ENCODE data around the gene ADAM17.
"Not testable (repeated sequence)": the region's sequence is repeated elsewhere in the genome, so short reads cannot be mapped to it uniquely, and the experiment has no call there.

The ADAM17 gene

GRCh38 chr2:9555297-9556120 is at the start of gene ADAM17:
ADAM17 (minus strand) TSS chr2:9555830; CDS start chr2:9555605, 225 bp downstream.
- peak; percentile 81 for DNase-seq

DNA sequence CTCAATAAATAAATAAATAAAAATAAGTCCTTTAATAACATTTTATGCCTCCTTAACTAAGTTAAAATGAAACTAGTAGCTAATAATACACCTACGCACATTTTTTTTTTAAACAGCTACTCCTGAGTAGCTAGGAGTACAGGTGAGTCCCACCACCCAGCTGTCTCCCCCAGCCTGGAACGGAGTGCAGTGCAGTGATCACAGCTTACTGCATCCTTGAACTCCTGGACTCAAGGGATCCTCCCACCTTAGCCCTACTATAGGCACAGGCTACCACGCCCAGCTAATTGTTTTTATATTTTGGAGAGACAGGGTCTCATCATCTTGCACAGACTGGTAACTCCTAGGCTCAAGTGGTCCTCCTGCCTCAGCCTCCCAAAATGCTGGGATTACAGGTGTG is 46.8 kb upstream of the ADAM17 start:
- DNase-seq = no peak

GRCh38 chr2:9601397-9601796 is 45.8 kb upstream of the ADAM17 start:
- DNase-seq = no peak

- DNase-seq = no peak
These were observed 43.8 kb upstream of the ADAM17 start for GRCh38 chr2:9599430-9599829.

DNA sequence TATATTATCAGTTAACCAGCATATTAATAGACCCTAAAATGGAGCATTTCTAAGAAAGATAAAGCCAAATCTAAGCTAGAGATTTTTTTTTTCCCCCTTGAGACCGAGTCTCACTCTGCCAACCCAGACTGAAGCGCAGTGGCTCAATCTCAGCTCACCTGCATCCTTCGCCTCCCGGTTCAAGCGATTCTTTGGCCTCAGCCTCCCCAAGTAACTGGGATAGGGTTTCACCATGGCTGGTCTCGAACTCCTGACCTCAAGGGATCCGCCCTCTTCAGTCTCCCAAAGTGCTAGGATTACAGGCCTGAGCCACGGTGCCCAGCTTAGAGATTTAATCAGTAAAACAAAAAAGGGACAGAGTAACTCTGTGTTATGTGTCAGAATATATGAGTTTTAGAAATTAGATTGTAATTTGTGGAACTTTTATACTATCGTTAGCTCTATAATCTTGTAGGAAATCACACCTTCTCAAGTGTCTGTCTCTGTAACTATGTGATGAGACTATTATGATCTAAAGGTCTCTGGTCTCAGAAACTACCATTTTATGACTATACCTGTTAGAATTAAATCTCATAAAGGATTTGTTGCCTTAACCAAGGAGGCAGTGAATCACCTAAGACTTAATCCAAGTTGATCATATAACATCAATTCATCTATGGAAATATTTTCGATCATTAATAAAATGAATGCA is 41.1 kb upstream of the ADAM17 start:
- no peak for DNase-seq

- no peak for DNase-seq
These were observed 40.1 kb upstream of the ADAM17 start for GRCh38 chr2:9595746-9596145.

DNA sequence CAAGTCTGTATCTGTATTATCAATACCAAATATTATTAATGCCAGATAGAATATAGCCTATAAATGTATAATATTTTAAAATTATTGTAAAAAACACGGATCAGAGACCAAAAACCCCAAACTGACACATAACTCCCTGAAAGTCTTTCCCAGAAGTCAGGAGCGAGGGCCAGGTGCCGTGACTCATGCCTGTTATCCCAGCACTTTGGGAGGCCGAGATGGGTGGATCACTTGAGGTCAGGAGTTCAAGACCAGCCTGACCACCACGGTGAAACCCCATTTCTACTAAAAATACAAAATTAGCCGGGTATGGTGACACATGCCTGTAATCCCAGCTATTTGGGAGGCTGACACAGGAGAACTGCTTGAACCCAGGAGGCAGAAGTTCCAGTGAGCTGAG is 39.6 kb upstream of the ADAM17 start:
- not testable (repeated sequence) for DNase-seq

- DNase-seq = no peak
These were observed 38.9 kb upstream of the ADAM17 start for GRCh38 chr2:9594366-9595054.

DNA sequence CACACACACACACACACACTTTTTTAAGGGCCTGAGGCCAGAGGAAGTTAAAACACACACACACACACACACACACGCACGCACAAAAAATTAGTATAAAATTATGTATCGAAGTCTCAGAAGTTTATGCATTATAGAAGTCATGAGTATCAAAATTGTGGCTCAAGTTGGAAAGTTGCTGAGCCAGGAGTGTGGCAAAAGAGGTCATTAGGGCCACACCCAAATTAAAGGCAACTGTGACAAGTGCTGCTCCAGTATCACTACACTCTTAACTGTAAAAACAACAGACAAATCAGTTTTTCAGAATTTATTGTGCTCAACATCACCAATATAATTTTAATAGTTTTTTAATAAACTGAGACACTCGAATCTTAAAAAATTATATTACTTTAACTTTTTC is 38.3 kb upstream of the ADAM17 start:
- DNase-seq = no peak

DNA sequence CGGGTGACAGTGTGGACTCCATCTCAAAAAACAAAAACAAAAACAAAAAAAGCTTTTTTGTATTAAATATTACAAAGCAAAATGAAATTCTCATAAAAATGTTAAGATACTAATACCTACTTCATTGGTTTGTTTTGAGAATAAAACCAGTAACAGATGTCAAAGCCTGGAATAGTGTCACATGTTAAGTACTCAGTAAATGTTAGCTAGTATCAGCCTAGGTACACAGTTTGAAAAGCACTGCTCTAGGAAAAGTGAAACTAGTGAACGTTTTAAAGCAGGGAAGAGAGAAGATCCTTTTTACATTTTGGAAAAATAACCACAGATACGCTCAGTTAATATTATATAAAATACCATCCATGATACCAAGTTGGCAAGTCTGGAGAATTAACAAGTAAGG is 37.1 kb upstream of the ADAM17 start:
- no peak for DNase-seq

DNA sequence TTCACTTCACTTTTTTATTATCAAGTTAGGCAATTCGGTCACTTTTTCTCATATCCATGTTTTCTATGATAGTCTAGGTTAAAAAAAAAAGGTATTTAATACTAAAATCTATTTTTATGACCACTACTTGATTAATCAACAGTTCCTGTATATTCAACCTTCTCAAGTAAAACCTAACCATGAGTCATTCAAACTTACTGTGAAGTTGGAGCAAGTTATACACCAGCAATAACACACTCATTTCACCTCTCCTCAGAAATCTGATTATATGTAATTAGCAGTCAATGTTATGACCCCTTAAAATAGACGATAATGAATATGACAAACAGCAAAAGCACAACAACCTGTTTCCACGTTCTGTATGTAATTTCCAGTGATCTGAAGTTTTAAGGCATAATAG is 35.0 kb upstream of the ADAM17 start:
- no peak for DNase-seq

- DNase-seq = no peak
These were observed 30.8 kb upstream of the ADAM17 start for GRCh38 chr2:9586465-9586864.

DNA sequence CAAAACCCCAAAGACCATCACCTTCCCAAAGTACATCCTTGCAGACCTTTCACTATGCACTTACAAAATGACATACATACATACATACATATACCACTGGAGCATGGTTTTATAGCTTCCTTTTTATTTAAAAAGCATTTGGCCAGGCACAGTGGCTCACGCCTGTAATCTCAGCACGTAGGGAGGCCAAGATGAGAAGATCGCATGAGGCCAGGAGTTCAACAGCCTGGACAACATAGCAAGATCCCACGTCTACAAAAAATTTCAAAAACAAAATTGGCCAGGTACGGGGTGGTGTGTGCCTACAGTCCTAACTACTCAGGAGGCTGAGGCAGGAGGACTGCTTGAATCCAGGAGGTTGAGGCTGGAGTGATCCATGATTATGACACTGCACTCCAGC is 29.9 kb upstream of the ADAM17 start:
- no peak for DNase-seq

GRCh38 chr2:9584902-9585301 is 29.3 kb upstream of the ADAM17 start:
- not testable (repeated sequence) for DNase-seq

GRCh38 chr2:9582624-9583023 is 27.0 kb upstream of the ADAM17 start:
- no peak for DNase-seq

DNA sequence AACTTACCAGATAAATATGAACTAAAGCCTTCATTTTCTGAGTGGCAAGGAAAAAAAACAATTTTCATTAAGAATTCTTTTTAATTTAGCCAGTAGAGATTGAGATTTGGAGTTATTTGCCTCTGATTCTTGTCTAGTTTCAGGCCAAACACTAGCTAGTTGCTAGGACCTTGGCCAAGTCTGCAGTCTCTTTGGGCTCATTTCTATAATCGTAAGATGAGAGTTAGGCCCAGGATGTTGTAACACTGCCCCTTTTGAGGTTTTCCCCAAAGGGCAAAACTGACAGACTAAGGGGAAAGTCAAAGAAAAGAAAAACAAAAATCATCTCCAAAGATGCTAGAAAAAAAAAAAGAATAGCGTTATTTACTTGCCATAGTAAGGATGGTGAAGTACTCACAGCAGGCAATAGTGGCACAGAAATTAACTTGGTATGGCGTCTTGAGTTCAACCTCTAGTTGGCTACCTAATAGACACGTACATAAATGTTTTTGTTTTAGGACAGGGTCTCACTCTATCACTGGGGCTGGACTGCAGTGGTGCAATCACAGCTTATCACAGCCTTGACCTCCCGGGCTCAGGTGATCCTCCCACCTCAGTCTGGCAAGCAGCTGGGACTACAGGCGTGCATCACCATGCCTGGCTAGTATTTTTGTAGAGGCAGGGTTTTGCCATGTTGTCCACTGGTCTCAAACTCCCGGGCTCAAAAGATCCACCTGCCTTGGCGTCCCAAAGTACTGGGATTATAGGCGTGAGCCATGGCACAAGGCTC is 23.0 kb upstream of the ADAM17 start:
- no peak for DNase-seq

DNA sequence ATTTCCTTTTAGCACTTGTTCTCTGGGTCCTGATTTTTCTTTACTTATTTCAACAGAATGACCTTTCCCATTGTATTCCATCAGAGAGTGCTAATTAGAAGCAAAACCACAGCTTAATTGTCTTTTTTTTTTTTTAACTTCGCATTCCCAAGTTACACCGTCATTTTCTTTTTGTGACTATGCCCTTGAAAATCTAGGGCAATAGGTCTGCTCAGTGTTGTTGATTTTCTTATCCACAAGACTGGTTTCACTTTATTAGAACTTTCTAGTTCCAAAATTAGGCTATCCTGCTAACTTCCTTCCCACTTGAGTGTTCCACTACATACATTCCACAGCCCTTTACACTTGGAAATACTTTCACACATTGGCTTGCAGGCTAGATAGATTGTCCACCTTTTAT is 18.7 kb upstream of the ADAM17 start:
- DNase-seq = no peak

- no peak for DNase-seq
These were observed 18.2 kb upstream of the ADAM17 start for GRCh38 chr2:9573840-9574239.

DNA sequence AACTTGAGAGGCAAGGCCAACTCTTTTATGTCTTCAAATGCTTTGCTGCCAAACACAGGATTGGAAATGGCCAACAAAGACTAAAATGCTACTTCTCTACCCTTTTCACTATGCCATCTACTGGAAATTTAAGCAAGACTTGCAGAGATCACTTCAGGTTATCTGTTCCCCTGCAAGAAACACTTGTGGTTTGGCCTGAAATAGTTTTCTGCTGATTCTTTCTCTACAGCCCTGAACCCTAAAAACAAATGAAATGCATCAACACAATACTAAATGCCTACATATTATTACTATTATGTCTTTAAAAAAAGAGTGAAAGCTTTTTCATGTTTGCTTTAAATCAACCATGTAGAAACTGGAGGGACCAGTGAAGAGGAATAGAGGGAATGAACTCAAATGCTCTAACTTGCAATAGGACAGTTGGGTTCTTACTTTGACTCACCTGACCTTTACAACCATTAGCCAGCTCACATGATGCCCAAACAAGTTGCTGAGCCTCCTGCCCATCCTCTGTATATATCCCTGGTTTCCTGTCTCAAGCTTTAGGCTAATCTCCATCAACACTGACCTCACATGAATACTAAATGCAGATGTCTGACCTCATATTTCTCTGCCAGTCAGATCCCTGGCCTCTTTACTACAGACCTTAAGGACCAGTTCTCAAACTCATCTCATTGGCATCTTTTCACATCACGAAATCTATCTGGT is 17.5 kb upstream of the ADAM17 start:
- no peak for DNase-seq

DNA sequence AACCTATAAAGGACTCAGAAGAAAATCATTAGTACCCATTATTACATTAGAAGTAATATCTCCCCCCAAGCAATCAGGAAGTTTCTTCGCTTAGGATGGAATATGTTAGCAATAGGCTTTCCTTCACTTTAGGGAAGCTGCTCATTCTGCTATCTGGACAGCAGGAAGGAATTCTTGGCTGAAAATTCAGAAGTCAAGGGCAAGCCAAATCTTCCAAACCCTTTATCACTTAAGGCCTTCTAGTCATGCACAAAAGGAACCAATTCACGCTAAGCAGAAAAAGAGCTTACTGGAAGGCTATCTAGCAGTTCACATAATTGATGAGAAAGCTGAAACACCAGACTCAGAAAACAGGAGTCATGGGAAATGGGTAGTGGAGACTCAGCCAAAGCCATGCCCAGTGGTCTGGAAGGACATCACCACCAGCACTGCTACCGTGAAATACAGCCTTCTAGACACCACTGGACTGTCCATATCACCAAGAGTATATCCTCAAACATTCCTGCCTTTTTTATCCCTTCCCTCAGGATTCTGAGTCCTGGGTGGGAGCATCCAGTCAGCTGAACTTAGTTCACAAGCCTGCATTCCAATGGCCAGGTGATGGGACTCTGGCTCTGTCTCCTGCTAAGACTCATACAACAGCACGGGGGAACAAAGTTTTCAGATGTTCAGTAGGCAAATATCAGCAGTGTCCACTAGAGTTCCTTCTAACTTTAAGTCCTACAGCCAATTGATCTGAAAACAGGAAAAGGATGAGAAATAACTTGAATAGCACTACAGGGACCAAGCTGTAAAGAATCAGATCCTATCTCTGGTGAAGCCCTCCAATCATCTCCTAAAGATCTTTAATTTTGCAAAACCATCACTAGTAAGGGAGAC is 14.8 kb upstream of the ADAM17 start:
- no peak for DNase-seq

- DNase-seq = no peak
These were observed 10.0 kb upstream of the ADAM17 start for GRCh38 chr2:9565436-9566153.
